Small intestine (tissue), 4 donors: ENCODE results near the gene IFNGR1. TPM values are rescaled to one million over a fixed set of nuclear protein-coding genes. Genes with fewer than 3 reads are reported as not detected.

ENCODE experiments used
- polyA plus RNA-seq, 4 donors: library from polyadenylated mRNA; stranded (reverse) in 3 of 4; unstranded in 1 of 4; fragments of 200-250 nt in 3 of 4; fragments of 120-200 nt in 1 of 4; gene quantifications; one replicate each; pipeline versions ENCODE4 v1.2.1 to v1.2.3, GENCODE V29; 2013
- donor health status: healthy with polysubstance abuse.
- donor health status: Bipolar disorder and iron deficiency.
- donor health status: healthy.

The IFNGR1 gene
- polyA plus RNA-seq, 4 donors = 78.1 to 109 (median 90.5) TPM

Other genes starting within 250 kb of the IFNGR1 start
- 1 to 10 TPM in 3 of 4 donors, under 1 TPM in 1; 0.81 to 3.0 (median 1.4) TPM for gene IL20RA, start 174.4 kb downstream of the IFNGR1 start, polyA plus RNA-seq
- under 1 TPM in 2 of 4 donors, not detected in 2; 0.01 to 0.41 TPM for gene IL22RA2, start 45.7 kb downstream of the IFNGR1 start, polyA plus RNA-seq